H1 (cell line): ENCODE results near the gene CDK5RAP3. TPM values are rescaled to one million over a fixed set of nuclear protein-coding genes. Genes with fewer than 3 reads are reported as not detected.

ENCODE experiments used
- CTCF ChIA-PET: fragments of 300-600 bp; sonication (Branson Sonifier 250); formaldehyde crosslinking; loops from one replicate; lab custom pipeline; 2021; ENCODE audit not compliant: partially characterized antibody; lab: Charles Lee
- POLR2A ChIA-PET: fragments of 300-600 bp; sonication (Branson Sonifier 250); formaldehyde crosslinking; loops from one replicate; lab custom pipeline; 2021; ENCODE audit warnings: inconsistent platforms; ENCODE audit not compliant: partially characterized antibody; lab: Charles Lee
- DNase-seq, 2 experiments: peaks; one replicate each; pipeline versions ENCODE4 v3.0.0 to v3.0.0-alpha.2; 2010 to 2022; ENCODE audit warnings: low spot score in 2 of 2, low read depth in 1 of 2, mixed read lengths in 1 of 2
- FAIRE-seq: peaks from 2 replicates; lab custom pipeline; 2011; peaks lifted over from hg19 to GRCh38; lab: Jason Lieb, UNC
- H2AFZ ChIP-seq: 2 replicates; pipeline ENCODE4 v1.8.1; 2012; ENCODE audit warnings: low read length, inconsistent platforms
- H2AK5ac ChIP-seq: 2 replicates; pipeline ENCODE4 v1.6.1; 2013; ENCODE audit warnings: low read depth, low read length
- H2BK120ac ChIP-seq: replicated peaks from 2 replicates; pipeline ENCODE3; 2013; ENCODE audit warnings: low read depth, low read length, inconsistent platforms
- H2BK12ac ChIP-seq: 2 replicates; pipeline ENCODE4 v1.6.1; 2013; ENCODE audit warnings: low read depth, low read length
- H2BK15ac ChIP-seq: 2 replicates; pipeline ENCODE4 v1.6.1; 2013; ENCODE audit warnings: low read length
- H2BK20ac ChIP-seq: 2 replicates; pipeline ENCODE4 v1.6.1; 2013; ENCODE audit warnings: low read length
- H2BK5ac ChIP-seq: 2 replicates; pipeline ENCODE4 v1.6.1; 2013; ENCODE audit warnings: low read depth, low read length
- H3K14ac ChIP-seq: 2 replicates; pipeline ENCODE4 v1.6.1; 2013; ENCODE audit warnings: inconsistent platforms; ENCODE audit not compliant: insufficient read length
- H3K18ac ChIP-seq: 2 replicates; pipeline ENCODE4 v1.6.1; 2013; ENCODE audit warnings: low read length; ENCODE audit errors: extremely low read depth
- H3K23ac ChIP-seq: 2 replicates; pipeline ENCODE4 v1.6.1; 2013; ENCODE audit warnings: inconsistent platforms; ENCODE audit not compliant: insufficient read length
- H3K23me2 ChIP-seq: 2 replicates; pipeline ENCODE4 v1.6.1; 2013; ENCODE audit warnings: low read depth, low read length
- H3K27ac ChIP-seq: 2 replicates; pipeline ENCODE4 v1.6.1; 2011; ENCODE audit warnings: low read depth, low read length, inconsistent platforms
- H3K27me3 ChIP-seq, 4 experiments: replicated peaks in 1 of 4; 1 replicate in 1 of 4; 2 replicates in 3 of 4; pipeline versions ENCODE4 v1.6.1 to v1.8.1; 2011 to 2013; ENCODE audit warnings: low read length in 3 of 4, mild to moderate bottlenecking in 3 of 4, inconsistent platforms in 2 of 4, mixed read lengths in 2 of 4, moderate library complexity in 1 of 4; ENCODE audit not compliant: control insufficient read depth in 3 of 4, insufficient read depth in 3 of 4; ENCODE audit errors: extremely low read depth in 1 of 4
- H3K36me3 ChIP-seq, 4 experiments: 2 replicates each; pipeline versions ENCODE4 v1.6.1 to v1.8.1; 2011 to 2013; ENCODE audit warnings: mild to moderate bottlenecking in 4 of 4, low read length in 3 of 4, moderate library complexity in 2 of 4, control low read depth in 1 of 4, inconsistent platforms in 1 of 4; ENCODE audit not compliant: insufficient read depth in 4 of 4, control insufficient read depth in 2 of 4
- H3K4ac ChIP-seq: replicated peaks from 2 replicates; pipeline ENCODE3; 2013; ENCODE audit warnings: low read length, low read depth, mixed read lengths, inconsistent platforms; ENCODE audit not compliant: insufficient read length
- H3K4me1 ChIP-seq, 4 experiments: replicated peaks in 1 of 4; 1 replicate in 1 of 4; 2 replicates in 3 of 4; pipeline versions ENCODE4 v1.6.1 to v1.8.1; 2011 to 2013; ENCODE audit warnings: low read length in 3 of 4, inconsistent platforms in 2 of 4, mixed read lengths in 1 of 4; ENCODE audit not compliant: insufficient read depth in 4 of 4, control insufficient read depth in 3 of 4
- H3K4me2 ChIP-seq, 2 experiments: 2 replicates each; pipeline versions ENCODE4 v1.6.1 to v1.8.1; 2011 to 2013; ENCODE audit warnings: low read depth in 2 of 2, low read length in 2 of 2, control low read depth in 1 of 2, inconsistent platforms in 1 of 2, mild to moderate bottlenecking in 1 of 2; ENCODE audit not compliant: insufficient read depth in 1 of 2
- H3K4me3 ChIP-seq, 4 experiments: fragments of 200-600, 300-600 bp in 1 of 4; sonication (generic), shearing (Covaris generic), sonication (Bioruptor Twin) in 1 of 4; 2 replicates each; pipeline versions ENCODE4 v1.5.1 to v1.8.1; 2011 to 2016; ENCODE audit warnings: low read length in 4 of 4, low read depth in 3 of 4, control low read depth in 2 of 4, inconsistent platforms in 2 of 4, mild to moderate bottlenecking in 2 of 4, mixed read lengths in 1 of 4, moderate library complexity in 1 of 4; ENCODE audit not compliant: insufficient read depth in 2 of 4; ENCODE audit errors: extremely low read depth in 1 of 4
- H3K56ac ChIP-seq: replicated peaks from 2 replicates; pipeline ENCODE3; 2013; ENCODE audit warnings: low read depth, mild to moderate bottlenecking, mixed read lengths, low read length, inconsistent platforms; ENCODE audit not compliant: insufficient read length
- H3K79me1 ChIP-seq: 2 replicates; pipeline ENCODE4 v1.6.1; 2013; ENCODE audit warnings: low read depth, low read length, control low read depth
- H3K79me2 ChIP-seq, 2 experiments: 2 replicates each; pipeline versions ENCODE4 v1.6.1 to v1.8.1; 2012 to 2013; ENCODE audit warnings: low read length in 2 of 2, mild to moderate bottlenecking in 2 of 2, inconsistent platforms in 1 of 2; ENCODE audit not compliant: insufficient read depth in 2 of 2, control insufficient read depth in 1 of 2
- H3K9ac ChIP-seq, 4 experiments: replicated peaks in 1 of 4; 1 replicate in 1 of 4; 2 replicates in 3 of 4; pipeline versions ENCODE4 v1.6.1 to v1.8.1; 2011 to 2013; ENCODE audit warnings: low read depth in 3 of 4, low read length in 3 of 4, control low read depth in 2 of 4, mild to moderate bottlenecking in 2 of 4, moderate library complexity in 2 of 4, inconsistent platforms in 1 of 4; ENCODE audit errors: extremely low read depth in 1 of 4
- H3K9me3 ChIP-seq, 2 experiments: 2 replicates each; pipeline versions ENCODE4 v1.6.1 to v1.8.1; 2012 to 2013; ENCODE audit warnings: mild to moderate bottlenecking in 2 of 2, moderate library complexity in 2 of 2, control low read depth in 1 of 2, inconsistent platforms in 1 of 2, low read depth in 1 of 2, low read length in 1 of 2, mixed read lengths in 1 of 2; ENCODE audit not compliant: insufficient read depth in 2 of 2
- H4K20me1 ChIP-seq, 2 experiments: replicated peaks in 1 of 2; 2 replicates each; pipeline versions ENCODE3 to v1.8.1; 2011 to 2013; ENCODE audit warnings: inconsistent platforms in 2 of 2, low read length in 2 of 2, mild to moderate bottlenecking in 1 of 2; ENCODE audit not compliant: insufficient read depth in 2 of 2, control insufficient read depth in 1 of 2
- H4K5ac ChIP-seq: 2 replicates; pipeline ENCODE4 v1.6.1; 2013; ENCODE audit warnings: low read length, low read depth, mixed read lengths, inconsistent platforms; ENCODE audit not compliant: insufficient read length
- H4K8ac ChIP-seq: 2 replicates; pipeline ENCODE4 v1.8.0; 2013; ENCODE audit warnings: mild to moderate bottlenecking, moderate library complexity, low read length, inconsistent platforms; ENCODE audit not compliant: insufficient read depth; ENCODE audit errors: extremely low read depth
- H4K91ac ChIP-seq: replicated peaks from 2 replicates; pipeline ENCODE3; 2013; ENCODE audit warnings: low read length, mixed read lengths, inconsistent platforms; ENCODE audit not compliant: insufficient read length
- CTCF ChIP-seq, 3 experiments: IDR thresholded peaks; 1 replicate in 2 of 3; 2 replicates in 1 of 3; pipeline versions ENCODE4 v1.5.1 to v1.6.1; 2011; ENCODE audit warnings: low read length in 3 of 3, mild to moderate bottlenecking in 3 of 3, inconsistent platforms in 2 of 3, low read depth in 1 of 3, moderate library complexity in 1 of 3; ENCODE audit not compliant: insufficient read depth in 1 of 3; ENCODE audit errors: control extremely low read depth in 1 of 3
- POLR2A ChIP-seq, 2 experiments: IDR thresholded peaks; 1 replicate in 1 of 2; 2 replicates in 1 of 2; pipeline ENCODE4 v1.6.1; 2011; ENCODE audit warnings: low read depth in 2 of 2, low read length in 2 of 2, mild to moderate bottlenecking in 2 of 2; ENCODE audit errors: control extremely low read depth in 1 of 2
- WGBS, 2 experiments: shearing (Covaris generic) in 1 of 2; methylation state at CpG; one replicate each; pipeline versions ENCODE4 v1.1.6 to v1.1.7; 2013 to 2015; ENCODE audit warnings: low lambda C conversion rate in 2 of 2, mixed read lengths in 2 of 2, inconsistent platforms in 1 of 2, low coverage in 1 of 2, missing lambda C conversion rate in 1 of 2; ENCODE audit not compliant: insufficient replicate concordance in 2 of 2, insufficient coverage in 1 of 2, insufficient read length in 1 of 2; ENCODE audit errors: extremely low coverage in 1 of 2, missing lambda C conversion rate in 1 of 2; 5-methylcytosine and 5-hydroxymethylcytosine counted together
- polyA plus RNA-seq, 7 experiments: library from polyadenylated mRNA; depleted of rRNA in 3 of 7; stranded (reverse) in 5 of 7; unstranded in 2 of 7; fragments of >200 nt in 5 of 7; fragments of 200-250 nt in 2 of 7; gene quantifications; 1 replicate in 5 of 7; 2 replicates in 1 of 7; 4 replicates in 1 of 7; pipeline versions ENCODE4 v1.2.1 to v1.2.3, GENCODE V29; 2011 to 2013; ENCODE audit warnings: missing spikeins in 2 of 7, mixed read lengths in 2 of 7
- total RNA-seq: library from RNA; stranded (reverse); fragmentation: NEBNext Ultra II Directional; extraction: Animal tissue kit (Norgen Biotek cat#: 25700); gene quantifications from 2 replicates; pipeline ENCODE4 v1.2.1, GENCODE V29; 2021

CDK5RAP3 gene
- total and polyA plus RNA-seq, 2 of the 8 experiments (the other 6 are each of a cell fraction or from before 2014, with no cell fraction given) = 88.2 to 93.2 TPM

DNA sequence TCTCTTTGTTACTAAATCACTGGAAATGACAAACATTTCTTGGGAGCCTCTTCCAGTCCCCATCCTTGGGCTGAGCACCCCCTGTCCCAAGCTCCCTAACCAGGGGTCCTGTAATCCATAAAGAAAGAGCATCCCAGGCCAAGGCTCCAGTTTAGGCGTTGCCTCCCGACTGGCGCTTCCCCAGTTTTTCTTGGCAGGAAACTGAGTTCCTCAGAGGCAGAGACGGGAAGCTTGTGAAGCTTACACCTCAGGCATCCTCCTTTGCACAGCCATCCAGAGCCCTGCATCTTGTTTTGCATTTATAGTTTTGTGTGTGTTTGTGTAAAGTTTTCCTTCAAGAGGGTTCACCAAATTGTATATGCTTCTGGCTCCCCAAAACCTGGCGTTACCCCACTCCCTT, 59.6 kb downstream of the CDK5RAP3 start:
- Histone ChIP-seq H3K4ac (no peak overlapping the region), H2AK5ac (no peak overlapping the region), H3K9ac (no peak overlapping the region), H3K27ac (no peak overlapping the region), H3K4me2 (no peak overlapping the region), H2BK20ac (no peak overlapping the region), H3K56ac (no peak overlapping the region), H3K23ac (no peak overlapping the region), H2AFZ (no peak overlapping the region), H3K27me3 (peaks cover 2 to 8% (median 7%) of the 10 kb centered on the region in 4 experiments), H2BK12ac (no peak overlapping the region), H3K18ac (no peak overlapping the region), H3K79me2 (no peaks in the 10 kb centered on the region), H4K5ac (no peak overlapping the region), H4K8ac (no peak overlapping the region), H3K79me1 (no peaks in the 10 kb centered on the region), H2BK5ac (no peak overlapping the region), H4K91ac (no peak overlapping the region), H4K20me1 (no peaks in the 10 kb centered on the region), H2BK15ac (0 out of 2 replicates have a peak overlapping the region, but pooled peaks have one; percentile 93), H3K23me2 (peaks cover under 1% of the 10 kb centered on the region), H3K36me3 (no peaks in the 10 kb centered on the region), H3K4me1 (peaks cover 0 to 10% (median 2%) of the 10 kb centered on the region in 4 experiments; a peak in 5 of 7 replicates), H3K4me3 (no peak overlapping the region), H3K9me3 (no peaks in the 10 kb centered on the region), H3K14ac (no peak overlapping the region), H2BK120ac (no peak overlapping the region)
- TF ChIP-seq CTCF (IDR thresholded peaks at IDR 0.05; ENCODE audit: control extremely low read depth in 1 of 3, insufficient read depth in 1 of 3, low read depth in 1 of 3, low read length in 3 of 3) (no peak), POLR2A (IDR thresholded peaks at IDR 0.05; ENCODE audit: control extremely low read depth in 1 of 2, low read depth in 2 of 2, low read length in 2 of 2) (no peak)
- FAIRE-seq (no peak), DNase-seq (no peak)
- POLR2A ChIA-PET = interaction anchor here (0.6 to 28.1 kb wide), 3 partner anchors 31 to 495 kb away, joined by 3 to 1227 read pairs (median 3); partner anchors contain the start of gene NFE2L1
- CTCF ChIA-PET = interaction anchor here (0.6 to 8.9 kb wide), 14 partner anchors 16 to 191 kb away, joined by 3 to 181 read pairs (median 4); partner anchors contain the start of gene NFE2L1
- WGBS, 2 experiments = 91% methylated on average over 5 of the region's 5 CpGs; no CpG with 5 or more reads in 1 of the 2 experiments
